ENCODE measurements around the gene COLEC12.

COLEC12 gene

DNA sequence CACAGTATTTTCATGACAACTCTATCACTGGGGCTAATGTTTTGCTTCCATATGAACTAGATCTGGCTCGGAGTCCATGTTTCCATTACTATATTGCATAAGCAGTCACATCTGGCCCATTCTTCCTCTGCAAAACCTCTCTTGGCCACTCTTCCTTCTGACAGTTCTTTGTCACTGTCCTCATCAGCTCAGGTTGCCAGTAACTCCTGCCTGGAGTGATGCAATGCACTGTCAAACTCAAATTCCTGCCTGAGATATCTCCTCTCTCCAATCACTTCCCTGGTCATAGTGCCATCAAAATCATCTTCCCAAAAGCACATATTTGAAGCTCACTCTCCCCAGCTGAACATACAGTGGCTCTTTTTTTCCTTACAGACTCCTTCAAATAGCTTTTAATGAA lies 66.1 kb downstream of the COLEC12 start:
- DNase-seq: no peak

DNA sequence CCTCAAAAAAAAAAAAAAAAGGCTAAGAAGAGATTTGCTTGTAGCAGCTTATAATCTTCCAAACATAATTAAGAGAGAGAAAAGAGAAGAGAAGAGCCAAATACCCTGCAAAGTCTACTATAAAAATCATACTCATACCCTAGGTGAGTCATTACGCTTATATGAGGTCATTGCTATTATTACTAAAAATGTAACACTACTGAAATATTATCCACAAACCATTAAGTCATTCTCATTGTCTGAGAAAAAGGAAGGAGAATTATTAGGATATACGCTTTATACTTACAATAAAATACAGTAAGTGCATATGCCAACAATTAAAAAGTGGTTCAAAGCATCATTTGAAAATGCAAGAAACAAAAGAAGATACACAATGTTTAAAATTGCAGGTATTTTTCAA lies 66.5 kb downstream of the COLEC12 start:
- no peak for DNase-seq

DNA sequence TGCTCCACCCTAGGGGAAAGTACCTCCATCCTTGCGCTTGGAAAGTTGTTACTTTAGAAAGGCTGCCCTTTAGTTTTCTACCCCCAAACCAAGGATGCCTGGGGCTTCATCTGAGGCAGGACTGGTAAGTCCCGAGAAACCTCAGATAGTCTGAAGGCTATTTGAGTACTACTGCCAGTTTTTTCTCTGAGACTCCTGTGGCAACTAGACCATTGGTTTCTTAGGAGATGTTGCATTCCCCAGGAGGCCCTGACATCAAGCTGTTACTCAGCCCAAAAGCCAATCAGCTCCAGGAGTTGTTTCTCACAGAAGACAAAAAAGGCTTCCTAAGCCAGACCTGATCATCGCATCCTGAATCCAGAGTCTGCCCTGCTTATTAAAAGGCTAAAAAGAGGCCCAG lies 67.2 kb downstream of the COLEC12 start:
- no peak for DNase-seq

DNA sequence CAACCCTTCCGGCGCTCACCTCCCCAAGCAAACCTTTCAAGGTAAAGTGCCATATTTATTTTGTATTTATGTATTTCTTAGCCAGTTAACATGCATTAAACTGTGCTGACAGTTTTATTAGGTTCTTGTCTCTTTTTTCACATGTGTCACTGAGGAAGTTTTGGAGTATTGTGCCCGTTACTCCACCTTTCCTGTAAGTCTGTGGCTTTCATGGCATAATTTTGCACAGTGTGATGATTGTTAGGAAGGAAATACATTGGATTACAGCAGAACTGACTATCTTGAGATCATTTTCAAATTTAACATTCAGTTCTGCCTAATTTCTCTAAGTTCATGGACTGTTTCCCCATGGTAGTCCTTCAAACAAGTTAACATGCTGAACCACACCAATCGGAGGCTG lies 67.7 kb downstream of the COLEC12 start:
- DNase-seq: no peak

DNA sequence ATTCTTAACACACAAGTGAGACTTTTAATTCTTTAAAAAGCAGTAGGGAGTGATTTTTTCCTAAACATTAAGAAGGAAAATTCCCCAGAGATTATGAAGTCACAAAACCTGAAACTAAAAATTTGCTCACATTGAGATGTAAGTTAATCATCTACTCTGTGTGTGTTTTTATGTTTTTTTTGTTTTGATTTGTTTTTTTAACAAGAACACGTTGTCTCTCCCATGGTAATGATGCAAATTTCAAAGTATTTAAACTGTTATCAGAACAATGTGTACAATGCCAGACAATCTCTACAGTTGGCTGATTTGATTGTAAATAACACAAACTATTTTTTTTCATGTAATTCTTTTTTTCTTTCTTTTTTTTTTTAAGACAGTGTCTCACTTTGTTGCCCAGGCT lies 71.5 kb downstream of the COLEC12 start:
- peak; percentile 17 for DNase-seq

DNA sequence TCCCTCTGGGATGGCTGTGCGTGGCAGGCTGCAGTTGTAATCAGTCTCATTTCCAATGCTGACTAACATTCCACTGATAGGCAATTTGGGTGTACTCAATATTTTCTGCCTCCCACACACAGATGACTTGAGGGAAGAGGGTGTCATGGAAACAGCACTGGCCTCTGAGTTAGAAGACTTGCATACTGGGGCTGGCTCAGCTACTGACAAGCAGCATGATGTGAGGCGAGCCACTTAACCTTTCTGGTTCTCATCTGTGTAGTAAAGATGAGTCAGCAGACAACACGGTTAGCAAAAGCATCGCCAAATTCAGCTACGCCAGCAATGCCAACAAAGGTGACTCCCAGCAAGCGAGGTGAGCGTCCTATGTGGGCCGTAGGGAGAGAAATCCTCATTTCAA lies 73.5 kb downstream of the COLEC12 start:
- peak; percentile 73 for DNase-seq

DNA sequence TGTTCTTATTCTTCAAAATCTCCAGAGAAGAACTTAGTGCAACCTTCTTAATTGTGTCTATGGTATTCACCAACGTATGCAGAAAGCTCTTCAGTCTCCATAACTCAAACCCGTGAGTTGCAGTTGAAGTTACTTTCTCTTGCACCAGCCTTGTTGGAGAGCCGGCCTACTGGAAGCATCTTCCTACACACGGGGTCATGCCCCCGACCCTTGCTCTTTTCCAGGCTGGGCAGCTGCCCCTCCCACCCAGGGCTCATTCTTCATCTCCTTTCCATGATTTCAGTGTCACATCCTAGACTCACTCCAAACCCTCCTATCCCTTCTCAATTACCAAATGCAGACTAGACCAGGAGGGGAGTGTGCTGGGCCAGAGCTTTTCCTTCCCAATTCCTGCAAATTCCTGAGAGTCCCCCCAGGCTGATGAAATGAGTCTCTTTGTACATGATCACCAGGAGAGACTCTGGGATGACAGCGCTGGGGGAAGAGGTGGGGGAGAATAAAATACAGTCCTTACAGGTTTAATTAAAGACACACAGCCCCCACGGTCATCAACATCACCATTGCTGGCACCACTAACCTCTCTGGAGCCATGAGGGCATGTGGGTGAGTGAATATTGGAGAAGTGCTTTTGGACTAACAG lies 75.3 kb downstream of the COLEC12 start:
- DNase-seq: no peak

DNA sequence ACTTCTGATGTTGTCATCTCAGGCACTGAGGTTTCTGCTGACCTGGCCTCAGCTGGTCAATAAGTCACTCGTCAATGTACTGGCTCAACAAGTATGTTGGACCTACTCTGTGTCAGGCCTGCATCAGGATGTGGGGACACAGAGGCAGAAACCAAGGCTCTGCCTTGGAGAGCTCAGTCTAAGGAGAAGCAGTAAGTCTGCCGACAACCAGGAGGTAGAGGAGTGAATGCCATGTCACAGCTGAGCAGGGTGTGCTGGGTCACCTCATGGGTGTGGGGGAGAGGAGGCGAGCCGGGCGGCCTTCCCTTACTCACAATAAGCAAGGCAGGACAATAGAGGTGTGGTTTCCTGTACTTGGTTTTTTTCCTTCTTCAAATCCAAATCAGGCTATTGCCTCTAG lies 75.8 kb downstream of the COLEC12 start:
- no peak for DNase-seq

DNA sequence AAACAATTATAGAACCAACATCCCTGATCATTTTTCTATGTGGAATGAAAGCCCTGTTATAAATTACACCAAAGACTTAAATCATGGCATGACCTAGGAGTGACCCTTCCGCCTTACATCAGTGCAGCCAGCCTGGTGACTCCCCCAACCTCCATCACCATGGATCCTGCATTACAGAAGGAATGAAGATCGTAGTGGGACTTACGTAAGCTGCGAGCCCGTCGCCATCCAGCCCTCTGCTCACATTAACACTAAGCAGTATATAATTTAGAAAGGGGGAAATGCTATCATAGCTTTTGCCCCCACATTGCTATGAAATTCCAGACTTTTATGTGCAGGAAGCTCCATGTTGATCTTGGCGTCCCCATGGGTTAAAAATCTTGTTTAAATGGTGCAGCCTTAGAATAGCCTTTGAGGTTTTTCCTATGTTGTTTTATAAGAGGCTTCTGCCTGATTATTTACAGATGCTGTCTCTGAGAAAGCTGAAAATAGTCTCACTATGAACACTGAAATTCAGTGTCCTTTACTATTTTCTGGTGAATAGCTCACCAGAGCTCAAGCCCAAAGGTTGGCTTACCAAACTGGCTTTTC lies 76.3 kb downstream of the COLEC12 start:
- DNase-seq: no peak

DNA sequence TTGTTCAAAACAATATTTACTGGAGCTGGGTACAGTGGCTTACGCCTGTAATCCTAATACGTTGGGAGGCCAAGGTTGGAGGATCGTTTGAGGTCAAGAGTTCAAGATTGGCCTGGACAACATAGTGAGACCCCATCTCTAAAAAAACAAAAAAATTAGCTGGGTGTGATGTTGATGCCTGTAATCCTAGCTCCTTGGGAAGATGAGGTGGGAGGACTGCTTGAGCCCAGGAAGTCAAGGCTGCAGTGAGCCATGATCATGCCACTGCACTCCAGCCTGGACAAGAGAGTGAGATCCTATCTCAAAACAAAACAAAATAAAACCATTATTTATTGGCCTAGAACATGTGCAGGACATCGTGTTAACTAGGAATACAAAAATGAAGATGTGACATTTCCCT lies 77.5 kb downstream of the COLEC12 start:
- no peak for DNase-seq

DNA sequence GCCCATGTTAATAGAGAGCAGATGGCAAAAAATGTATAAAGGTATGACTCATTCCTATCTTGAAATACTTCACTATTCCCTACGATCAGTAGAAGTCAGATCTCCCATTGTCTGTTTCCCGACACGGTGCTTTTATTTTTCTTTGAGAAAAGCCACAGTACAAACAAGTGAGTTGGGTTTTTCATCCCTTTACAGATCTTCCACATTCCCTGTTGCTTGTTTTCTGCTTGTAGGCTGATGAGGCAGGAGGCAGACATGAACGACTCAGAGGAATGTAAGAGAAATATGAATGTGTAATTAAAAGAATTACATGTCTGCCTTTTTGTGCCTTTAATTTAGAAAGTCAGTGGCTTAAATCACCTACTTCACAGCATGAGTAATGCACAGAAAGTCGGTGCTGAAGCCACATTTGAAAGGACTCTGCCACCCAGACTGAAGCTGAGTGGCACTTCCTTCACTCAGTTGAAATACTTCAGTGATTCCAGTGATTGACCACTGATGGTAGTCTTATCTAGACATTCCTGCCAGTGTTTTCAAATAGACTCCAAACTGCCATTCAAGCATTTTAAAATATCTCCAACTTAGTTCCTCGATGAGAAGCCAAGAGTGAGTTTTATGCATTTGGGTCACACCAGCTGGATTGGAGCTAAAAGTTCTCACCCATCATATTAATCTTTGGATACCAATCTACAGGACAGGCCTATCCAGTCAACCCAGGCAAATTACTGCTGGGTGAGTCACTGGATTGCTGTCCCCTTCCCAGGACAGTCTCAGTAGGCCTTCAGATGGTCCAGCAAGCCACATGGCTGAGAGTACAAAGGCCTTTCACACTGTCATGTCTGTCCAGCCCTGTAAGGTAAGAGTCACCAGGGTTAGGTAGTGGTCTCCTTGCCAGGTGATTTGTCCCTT lies 79.0 kb downstream of the COLEC12 start:
- DNase-seq: peak; percentile 66

DNA sequence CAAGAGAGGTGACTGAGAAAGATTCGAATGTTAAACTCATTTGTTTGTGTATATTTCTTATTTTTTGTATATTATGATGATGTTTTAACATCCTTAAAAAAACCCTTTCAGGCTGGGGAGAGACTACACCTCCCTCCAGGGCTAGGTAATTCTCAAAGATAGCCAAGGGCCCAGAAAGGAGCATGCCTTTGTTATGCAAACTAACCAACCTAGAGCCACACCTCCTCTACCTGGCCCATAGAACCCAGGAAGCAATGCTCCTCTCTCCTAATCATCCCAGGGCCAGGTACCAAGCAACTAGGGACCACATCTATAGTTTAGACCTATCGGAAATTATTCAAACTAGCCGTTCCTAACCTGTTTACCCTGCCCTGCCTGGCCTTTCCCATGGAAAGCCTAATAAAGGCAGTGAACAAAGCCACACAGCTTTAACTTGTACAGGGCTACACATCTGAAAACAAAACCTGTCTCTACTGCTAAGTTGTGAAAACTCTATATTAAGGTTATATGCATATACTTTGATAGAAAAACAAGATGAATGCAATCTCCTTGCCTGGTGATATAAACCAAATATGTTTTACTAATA lies 79.7 kb downstream of the COLEC12 start:
- peak; percentile 66 for DNase-seq

DNA sequence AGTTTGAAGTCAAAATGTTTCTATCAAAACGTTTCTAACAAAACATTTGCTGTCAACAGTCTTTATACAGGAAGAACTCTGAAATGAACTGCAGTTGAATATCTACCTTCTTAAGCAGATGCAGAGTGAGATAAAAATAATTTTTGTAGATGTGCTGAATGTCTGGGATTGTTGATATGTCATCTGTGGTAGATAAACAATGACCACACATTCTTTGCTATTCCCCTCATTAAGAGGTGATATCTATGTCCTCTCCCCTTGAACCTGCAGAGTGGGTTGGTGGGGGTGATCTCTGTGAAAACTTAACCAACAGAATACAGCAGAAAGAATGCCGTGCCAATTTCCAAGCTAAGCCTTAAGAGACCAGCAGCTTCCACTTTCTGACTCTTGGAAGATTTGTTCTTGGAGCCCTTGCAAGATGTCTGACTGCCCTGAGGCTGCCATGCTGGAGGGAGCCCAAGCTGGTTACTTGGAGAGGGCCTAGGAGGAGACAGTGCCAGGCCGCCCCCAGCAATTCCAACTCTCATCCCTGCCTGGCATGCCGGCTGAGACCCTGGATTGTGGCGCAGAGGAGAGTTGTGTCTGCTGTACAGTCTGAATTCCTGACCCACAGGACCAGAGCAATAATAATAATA lies 80.8 kb downstream of the COLEC12 start:
- no peak for DNase-seq

DNA sequence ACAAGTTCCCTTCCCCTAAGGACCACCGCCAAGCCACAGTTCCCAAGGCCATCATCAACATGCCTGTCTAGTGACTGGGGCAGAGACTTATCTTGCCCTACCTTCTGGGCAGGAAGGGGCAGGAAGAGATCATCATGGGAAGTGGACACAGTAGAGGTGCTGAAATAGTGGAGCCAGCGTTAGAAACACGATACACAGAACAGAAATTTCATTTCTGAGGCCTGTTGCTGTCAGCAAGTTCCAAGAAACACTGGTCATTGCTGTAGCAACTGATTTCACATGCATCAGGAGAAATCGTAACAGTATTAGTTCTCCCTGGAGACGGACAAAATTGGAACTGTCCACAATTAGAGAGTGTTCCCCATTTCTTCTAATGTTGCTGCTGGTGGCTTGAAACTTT lies 83.0 kb downstream of the COLEC12 start:
- no peak for DNase-seq

DNA sequence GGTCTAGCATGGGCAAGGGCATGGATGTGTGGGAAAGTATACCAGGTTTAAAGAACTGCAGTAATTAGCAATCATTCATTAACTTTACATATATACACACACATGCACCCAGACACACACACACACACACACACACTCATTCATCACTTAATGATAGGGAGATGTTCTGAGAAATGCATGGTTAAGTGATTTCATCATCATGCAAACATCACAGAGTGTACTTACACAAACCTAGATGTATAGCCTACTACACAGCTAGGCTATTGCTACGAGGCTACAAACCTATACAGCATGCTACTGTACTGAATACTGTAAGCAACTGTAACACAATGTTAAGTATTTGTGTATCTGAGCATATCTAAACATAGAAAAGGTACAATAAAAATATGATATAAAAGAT lies 83.6 kb downstream of the COLEC12 start:
- DNase-seq: no peak

DNA sequence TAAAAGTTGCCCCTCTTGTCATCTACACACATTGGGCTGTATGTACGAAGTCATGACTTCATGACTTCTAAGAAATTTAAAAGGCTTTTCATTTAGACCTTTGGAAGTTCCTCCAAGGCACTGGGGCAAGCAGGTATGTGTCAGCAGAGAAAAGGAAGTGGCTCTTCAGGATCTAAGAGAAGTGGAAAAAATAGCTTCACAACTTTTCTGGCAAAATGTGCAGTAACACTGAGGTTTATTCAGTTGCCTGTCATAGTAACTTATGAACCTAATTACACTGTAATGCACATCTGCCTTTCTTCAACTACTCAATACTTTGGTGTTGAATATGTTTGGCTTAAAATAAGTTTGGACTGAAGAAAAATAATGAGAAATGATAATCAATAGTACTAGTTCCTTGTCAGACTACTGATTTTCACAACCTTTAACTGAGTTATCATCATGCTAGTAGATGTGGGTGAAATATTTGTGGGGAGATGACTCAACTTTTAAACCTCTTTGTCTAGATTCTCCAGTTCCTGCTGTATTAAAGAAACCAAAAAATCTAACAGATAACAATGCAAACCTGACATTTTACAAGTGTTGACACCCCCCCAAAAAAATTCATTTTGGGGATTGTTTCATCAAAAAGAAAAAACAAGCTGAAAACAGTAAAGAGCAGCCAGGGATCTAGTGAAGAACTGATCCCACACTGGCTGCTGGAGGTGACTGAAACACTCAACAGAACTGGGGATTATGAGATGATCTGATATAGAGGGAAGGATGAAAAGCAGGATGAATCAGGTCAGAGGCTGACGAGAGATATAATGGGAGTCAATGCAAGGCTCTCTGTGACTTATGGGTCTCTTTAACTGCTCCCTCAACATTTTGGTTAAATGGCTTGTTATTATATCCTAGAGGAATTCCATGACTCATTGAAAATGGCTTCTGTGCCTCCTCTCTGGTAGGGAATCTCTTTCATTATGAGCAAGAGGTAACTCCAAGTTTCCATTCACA lies 84.6 kb downstream of the COLEC12 start:
- no peak for DNase-seq

DNA sequence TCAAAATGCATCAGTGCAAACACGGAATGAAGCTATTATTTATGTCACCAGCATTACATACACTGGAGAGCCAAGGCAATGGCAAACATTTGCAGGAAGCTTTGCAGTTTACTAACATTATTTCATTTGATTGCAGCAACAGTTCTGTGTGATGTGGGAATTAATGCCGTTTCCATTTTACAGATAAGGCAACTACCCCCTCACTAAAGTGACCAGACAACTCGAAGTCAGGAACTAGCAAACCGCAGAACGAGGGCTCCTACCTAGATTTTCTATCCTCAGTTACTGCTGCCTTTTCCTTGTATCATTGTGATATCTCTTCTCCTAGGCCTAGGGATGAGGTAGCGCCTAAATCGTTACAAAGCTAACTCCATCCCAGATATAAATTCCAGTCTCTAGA lies 85.5 kb downstream of the COLEC12 start:
- DNase-seq: no peak

DNA sequence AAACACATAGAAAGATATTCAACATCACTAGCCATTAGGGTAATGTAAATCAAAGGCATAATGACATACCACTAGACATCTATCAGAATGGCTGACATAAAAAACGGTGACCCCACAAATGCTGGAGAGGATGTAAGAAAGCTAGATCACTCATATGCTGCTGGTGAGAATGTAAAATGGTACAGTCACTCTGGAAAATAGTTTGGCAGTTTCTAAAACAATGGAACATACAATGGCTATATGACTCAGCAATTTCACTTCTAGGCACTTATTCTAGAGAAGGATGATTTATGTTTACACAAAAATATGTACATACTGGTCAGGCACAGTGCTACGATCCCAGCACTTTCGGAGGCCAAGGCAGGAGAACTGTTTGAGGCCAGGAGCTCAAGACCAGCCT lies 87.3 kb downstream of the COLEC12 start:
- peak; percentile 67 for DNase-seq

DNA sequence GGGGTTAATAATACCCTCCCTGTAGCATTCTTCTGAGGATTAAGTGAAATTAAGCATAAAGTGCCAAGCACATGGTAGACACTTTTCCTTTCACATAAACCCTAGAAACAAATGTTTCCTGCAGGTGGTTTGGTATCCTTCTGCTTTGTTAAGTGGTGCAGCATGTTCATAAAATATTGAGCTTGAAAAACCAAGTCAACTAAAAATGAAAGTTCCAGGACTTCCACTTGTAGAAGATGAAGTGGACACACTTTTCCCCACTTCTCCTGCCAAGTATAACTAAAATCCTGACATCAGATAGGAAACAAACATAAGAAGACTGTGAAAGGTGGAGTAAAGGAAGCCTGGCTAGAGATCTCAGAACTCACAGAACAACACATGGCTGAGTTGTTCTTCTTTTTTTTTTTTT lies 90.5 kb downstream of the COLEC12 start:
- no peak for DNase-seq

DNA sequence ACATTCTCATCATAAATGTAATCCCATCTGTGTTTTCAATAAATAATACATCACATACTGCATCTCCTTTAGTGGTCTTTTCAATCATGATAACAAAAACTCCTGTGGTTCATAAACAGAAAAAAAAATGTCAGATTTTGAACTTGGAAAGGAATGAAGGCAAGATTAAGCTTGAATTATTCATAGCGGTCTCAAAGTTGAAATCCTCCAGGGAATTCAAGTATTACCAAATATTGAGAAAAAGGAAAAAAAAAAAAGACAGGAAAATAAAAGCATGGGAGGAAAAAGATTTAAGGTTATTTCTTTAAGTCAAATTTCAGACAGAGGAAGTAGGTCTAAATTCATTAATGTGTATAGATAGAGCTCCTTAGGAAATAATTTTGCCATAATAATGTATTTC lies 92.1 kb downstream of the COLEC12 start:
- no peak for DNase-seq

DNA sequence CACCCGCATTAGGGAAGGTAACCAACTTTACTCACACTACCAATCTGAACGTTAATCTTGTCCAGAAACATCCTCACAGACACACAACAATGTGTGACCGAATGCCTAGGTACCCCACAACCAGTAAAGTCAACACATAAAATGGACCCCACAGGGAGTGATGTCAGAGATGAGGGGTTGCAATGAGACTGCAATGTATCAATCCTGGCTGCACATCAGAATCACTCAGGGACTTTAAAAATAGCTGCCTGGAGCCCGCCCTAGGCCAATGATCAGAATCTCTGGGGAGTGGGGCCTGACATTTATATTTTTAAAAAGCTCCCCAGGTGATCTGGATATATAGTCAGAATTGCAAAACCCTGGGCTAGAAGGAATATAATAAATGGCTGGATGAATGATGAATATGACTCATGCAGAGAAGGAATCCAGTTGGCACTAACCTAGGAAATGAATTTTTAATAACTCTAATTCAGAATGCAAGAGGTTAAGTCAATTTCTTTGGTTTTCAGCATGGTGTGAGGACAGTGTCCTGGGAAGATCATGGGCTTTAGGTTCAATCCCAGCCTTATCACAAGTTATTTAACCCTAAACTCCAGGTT lies 92.8 kb downstream of the COLEC12 start:
- DNase-seq: no peak

DNA sequence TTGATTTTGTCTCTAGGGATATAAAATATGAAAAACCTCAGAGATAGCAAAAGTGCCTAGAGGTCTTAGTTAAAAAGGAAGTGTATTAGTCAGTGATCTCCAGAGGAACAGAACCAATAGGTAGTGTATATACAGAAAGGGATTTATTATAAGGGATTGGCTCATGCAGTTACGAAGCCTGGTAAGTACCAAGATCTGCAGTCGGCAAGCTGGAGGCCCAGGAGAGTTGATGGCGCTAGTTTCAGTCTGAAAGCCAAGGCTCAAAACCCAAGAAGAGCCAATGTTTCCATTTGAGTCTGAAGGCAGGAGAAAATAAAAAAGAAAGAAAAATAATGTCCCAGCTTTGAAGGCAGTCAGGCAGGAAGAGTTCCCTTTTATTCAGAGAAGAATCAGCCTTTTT lies 93.3 kb downstream of the COLEC12 start:
- DNase-seq: no peak
